Esophagus squamous epithelium (tissue), 5 donors: ENCODE results near the gene DYNC1I1. TPM values are rescaled to one million over a fixed set of nuclear protein-coding genes. Genes with fewer than 3 reads are reported as not detected.

ENCODE experiments used
- DNase-seq: peaks from one replicate; lab custom pipeline; 2025; lab: John Stamatoyannopoulos, UW
- H3K27ac ChIP-seq, 4 donors: fragments of 200-600 bp; sonication (generic); one replicate each; pipeline ENCODE4 v1.5.1; 2016 to 2019; ENCODE audit warnings: mild to moderate bottlenecking in 1 of 4
- H3K27me3 ChIP-seq, 4 donors: fragments of 200-600 bp; sonication (generic); 1 replicate in 3 of 4; 2 replicates in 1 of 4; pipeline versions ENCODE4 v1.5.1 to v1.6.0; 2017 to 2021; ENCODE audit warnings: antibody characterized with exemption in 1 of 4
- H3K36me3 ChIP-seq, 3 donors: fragments of 200-600 bp; sonication (generic); one replicate each; pipeline ENCODE4 v1.5.1; 2016 to 2019
- H3K4me1 ChIP-seq, 3 donors: fragments of 200-600 bp; sonication (generic); one replicate each; pipeline ENCODE4 v1.5.1; 2017 to 2019
- H3K4me3 ChIP-seq, 4 donors: fragments of 200-600 bp; sonication (generic); 1 replicate in 3 of 4; 2 replicates in 1 of 4; pipeline ENCODE4 v1.5.1; 2016 to 2019; ENCODE audit warnings: mild to moderate bottlenecking in 2 of 4, moderate library complexity in 1 of 4
- H3K9me3 ChIP-seq, 3 donors: fragments of 200-600 bp; sonication (generic); one replicate each; pipeline ENCODE4 v1.5.1; 2016 to 2019
- POLR2A ChIP-seq, 4 donors: fragments of 450-650 bp; IDR thresholded peaks; one replicate each; pipeline ENCODE4 v1.6.1; 2017; ENCODE audit warnings: antibody characterized with exemption in 4 of 4, mild to moderate bottlenecking in 4 of 4, moderate library complexity in 3 of 4
- WGBS, 2 donors: methylation state at CpG; one replicate each; pipeline ENCODE4 v1.1.5; 2018; 5-methylcytosine and 5-hydroxymethylcytosine counted together
- intact Hi-C: fragments of 100-400 bp; cut with DNase I; formaldehyde crosslinking; loops from one replicate; pipeline ENCODE4 v1.15.0; 2022
- total RNA-seq, 4 donors: library from RNA; depleted of rRNA; stranded (reverse); fragments of >200 nt; gene quantifications; one replicate each; pipeline ENCODE4 v1.1.0, GENCODE V29; 2016
- TF ChIP-seq, protein P1 (sequence below), 6 experiments: fragments of 450-650 bp in 4 of 6; fragments of 200-600 bp in 2 of 6; sonication (generic) in 2 of 6; IDR thresholded peaks; one replicate each; pipeline ENCODE4 v1.5.1; 2016 to 2019; ENCODE audit warnings: antibody characterized with exemption in 6 of 6, mild to moderate bottlenecking in 4 of 6, moderate library complexity in 4 of 6
- donor health status: DM: yes; HTN: yes; CAD: no.

Gene DYNC1I1
- total RNA-seq, 4 donors from 2014 or later, result 2.0 to 8.0 (median 2.4) TPM

DNA sequence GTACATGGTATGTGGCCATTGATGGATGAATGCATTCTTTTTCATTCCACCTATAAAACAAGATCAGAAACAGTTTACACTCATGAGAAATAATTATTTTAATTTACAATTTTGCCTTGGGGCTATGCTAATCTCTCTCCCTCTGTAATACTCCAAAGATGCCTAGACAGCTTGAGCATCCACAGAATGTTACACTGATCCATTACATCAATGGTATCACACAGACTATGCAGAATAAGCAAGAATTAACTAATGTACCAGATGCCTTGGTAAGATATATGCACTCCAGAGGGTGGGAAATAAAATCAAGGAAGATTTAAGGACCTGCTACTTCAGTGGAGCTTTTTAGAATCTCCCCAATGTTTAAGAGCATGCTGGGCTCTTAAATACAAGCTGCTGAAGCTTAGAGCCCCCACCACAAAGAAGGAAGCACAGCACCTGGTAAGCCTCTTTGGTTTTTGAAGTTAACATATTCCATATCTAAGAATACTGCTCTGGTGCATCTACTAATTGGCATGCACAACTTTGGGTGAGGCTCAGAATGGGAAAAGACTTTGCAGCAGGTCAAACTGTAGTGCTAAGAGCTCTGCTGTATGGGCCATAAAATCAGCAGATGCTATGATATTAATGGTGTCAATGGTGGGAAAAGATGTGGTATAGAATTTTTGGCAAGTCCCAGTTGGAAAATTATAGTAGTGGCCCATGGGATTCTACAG lies 329.9 kb downstream of the DYNC1I1 start:
- no peak overlapping the region for H3K27ac ChIP-seq
- no peak overlapping the region for H3K4me3 ChIP-seq
- H3K36me3 ChIP-seq, result no peaks in the 10 kb centered on the region
- no peaks in the 10 kb centered on the region for H3K27me3 ChIP-seq
- intact Hi-C loops, result no loop called here
- no peak for TF ChIP-seq POLR2A (IDR thresholded peaks at IDR 0.05)
- TF ChIP-seq, protein P1, sequence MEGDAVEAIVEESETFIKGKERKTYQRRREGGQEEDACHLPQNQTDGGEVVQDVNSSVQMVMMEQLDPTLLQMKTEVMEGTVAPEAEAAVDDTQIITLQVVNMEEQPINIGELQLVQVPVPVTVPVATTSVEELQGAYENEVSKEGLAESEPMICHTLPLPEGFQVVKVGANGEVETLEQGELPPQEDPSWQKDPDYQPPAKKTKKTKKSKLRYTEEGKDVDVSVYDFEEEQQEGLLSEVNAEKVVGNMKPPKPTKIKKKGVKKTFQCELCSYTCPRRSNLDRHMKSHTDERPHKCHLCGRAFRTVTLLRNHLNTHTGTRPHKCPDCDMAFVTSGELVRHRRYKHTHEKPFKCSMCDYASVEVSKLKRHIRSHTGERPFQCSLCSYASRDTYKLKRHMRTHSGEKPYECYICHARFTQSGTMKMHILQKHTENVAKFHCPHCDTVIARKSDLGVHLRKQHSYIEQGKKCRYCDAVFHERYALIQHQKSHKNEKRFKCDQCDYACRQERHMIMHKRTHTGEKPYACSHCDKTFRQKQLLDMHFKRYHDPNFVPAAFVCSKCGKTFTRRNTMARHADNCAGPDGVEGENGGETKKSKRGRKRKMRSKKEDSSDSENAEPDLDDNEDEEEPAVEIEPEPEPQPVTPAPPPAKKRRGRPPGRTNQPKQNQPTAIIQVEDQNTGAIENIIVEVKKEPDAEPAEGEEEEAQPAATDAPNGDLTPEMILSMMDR (IDR thresholded peaks at IDR 0.05), result no peak
- no peaks in the 10 kb centered on the region for H3K9me3 ChIP-seq
- DNase-seq, result no peak
- no peaks in the 10 kb centered on the region for H3K4me1 ChIP-seq

DNA sequence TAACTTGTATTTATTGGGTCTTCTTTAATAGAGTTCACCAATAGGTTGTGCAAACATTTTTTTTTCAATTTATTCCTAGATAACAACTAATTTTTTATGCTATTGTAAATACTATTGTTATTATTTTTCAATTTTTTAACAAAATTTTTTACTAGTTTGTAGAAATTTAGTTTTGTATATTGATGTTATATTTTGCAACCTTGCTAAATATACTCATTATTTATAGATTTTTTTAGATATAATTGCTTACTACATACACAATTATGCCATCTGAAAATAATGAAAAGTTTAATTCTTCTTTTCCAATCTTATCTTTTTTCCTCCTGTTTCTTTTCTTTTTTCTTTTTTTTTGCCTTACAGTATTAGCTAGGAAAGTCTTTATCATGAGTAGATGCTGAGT lies 332.6 kb downstream of the DYNC1I1 start:
- Histone ChIP-seq H3K27ac (no peak overlapping the region), H3K4me3 (no peak overlapping the region), H3K27me3 (no peaks in the 10 kb centered on the region), H3K4me1 (no peaks in the 10 kb centered on the region), H3K36me3 (no peaks in the 10 kb centered on the region), H3K9me3 (no peaks in the 10 kb centered on the region)
- intact Hi-C loops, result no loop called here
- TF ChIP-seq, protein P1 (IDR thresholded peaks at IDR 0.05), result no peak
- TF ChIP-seq POLR2A (IDR thresholded peaks at IDR 0.05), result no peak
- no peak for DNase-seq

DNA sequence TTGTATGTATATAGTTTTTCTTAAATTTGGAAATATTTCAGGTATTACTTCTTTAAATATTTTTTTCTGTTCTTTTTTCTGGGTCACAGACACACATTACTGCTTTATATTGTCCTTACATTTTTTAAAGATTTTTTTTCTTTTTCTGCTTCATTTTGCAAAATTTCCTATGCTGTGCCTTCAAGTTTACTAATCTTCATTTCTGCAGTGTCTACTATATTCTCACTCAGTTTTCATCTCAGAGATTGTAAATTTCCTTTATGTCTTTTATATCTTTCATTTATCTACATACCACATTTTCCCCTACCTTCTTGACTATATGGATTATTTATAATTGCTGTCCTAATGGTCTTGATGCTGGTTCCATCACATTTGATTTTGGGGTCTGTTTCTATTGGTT lies 339.1 kb downstream of the DYNC1I1 start:
- no peak overlapping the region for H3K4me3 ChIP-seq
- no peak overlapping the region for H3K27ac ChIP-seq
- no peaks in the 10 kb centered on the region for H3K4me1 ChIP-seq
- H3K27me3 ChIP-seq, result no peaks in the 10 kb centered on the region
- TF ChIP-seq, protein P1 (IDR thresholded peaks at IDR 0.05), result no peak
- TF ChIP-seq POLR2A (IDR thresholded peaks at IDR 0.05), result no peak
- H3K9me3 ChIP-seq, result no peaks in the 10 kb centered on the region
- H3K36me3 ChIP-seq, result no peaks in the 10 kb centered on the region
- intact Hi-C loops, result no loop called here
- DNase-seq, result no peak

DNA sequence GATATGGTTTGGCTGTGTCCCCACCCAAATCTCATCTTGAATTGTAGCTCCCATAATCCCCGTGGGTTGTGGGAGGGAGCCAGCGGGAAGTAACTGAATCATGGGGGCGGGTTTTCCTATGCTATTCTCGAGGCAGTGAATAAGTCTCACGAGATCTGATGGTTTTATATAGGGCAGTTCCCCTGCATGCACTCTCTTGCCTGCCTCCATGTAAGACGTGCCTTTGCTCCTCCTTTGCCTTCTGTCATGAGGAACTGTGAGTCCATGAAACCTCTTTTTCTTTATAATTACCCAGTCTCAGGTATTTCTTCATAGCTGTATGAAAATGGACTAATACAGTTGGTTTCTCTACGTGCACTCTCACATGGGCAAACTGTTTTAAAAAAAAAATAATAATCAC lies 341.8 kb downstream of the DYNC1I1 start:
- Histone ChIP-seq H3K4me3 (no peak overlapping the region), H3K36me3 (no peaks in the 10 kb centered on the region), H3K27ac (no peak overlapping the region), H3K27me3 (no peaks in the 10 kb centered on the region), H3K9me3 (no peaks in the 10 kb centered on the region), H3K4me1 (no peaks in the 10 kb centered on the region)
- no peak for DNase-seq
- 80 to 82% methylated on average over 7 of the region's 7 CpGs for WGBS, 2 donors
- intact Hi-C loops, result no loop called here
- TF ChIP-seq, protein P1 (IDR thresholded peaks at IDR 0.05), result no peak
- no peak for TF ChIP-seq POLR2A (IDR thresholded peaks at IDR 0.05)

DNA sequence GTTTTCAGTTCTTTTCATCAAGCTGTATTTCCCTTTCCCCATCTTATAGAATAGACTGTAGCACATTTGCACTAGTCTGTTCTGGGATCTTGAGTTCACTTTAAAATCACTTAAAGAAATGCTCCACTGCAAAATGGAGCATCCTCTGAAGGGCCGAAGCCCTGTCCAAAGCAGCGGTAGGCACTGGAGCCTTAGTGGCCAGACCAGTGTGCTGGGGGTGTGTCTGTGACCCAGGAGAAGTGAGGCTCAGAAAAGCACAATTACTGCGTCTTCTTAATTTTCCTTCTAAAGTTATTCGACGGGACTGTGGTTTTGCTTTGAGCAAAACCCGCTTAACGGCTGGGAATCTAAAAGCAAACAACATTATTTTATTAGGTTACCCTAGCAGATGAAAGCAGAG lies 343.8 kb downstream of the DYNC1I1 start:
- intact Hi-C loops, result no loop called here
- no peaks in the 10 kb centered on the region for H3K27me3 ChIP-seq
- TF ChIP-seq, protein P1 (IDR thresholded peaks at IDR 0.05), result no peak
- TF ChIP-seq POLR2A (IDR thresholded peaks at IDR 0.05), result no peak
- H3K9me3 ChIP-seq, result no peaks in the 10 kb centered on the region
- no peak overlapping the region for H3K27ac ChIP-seq
- H3K4me1 ChIP-seq, result no peaks in the 10 kb centered on the region
- no peak for DNase-seq
- H3K4me3 ChIP-seq, result no peak overlapping the region
- WGBS, 2 donors, result 89 to 93% methylated on average over 7 of the region's 7 CpGs
- peaks cover 0 to 15% (median 0%) of the 10 kb centered on the region in 3 donors for H3K36me3 ChIP-seq
